ENCODE measurements around the gene TEAD4. TPM values are rescaled to one million over a fixed set of nuclear protein-coding genes. Genes with fewer than 3 reads are reported as not detected.

Gene TEAD4
- total RNA-seq, 1 experiment from 2014 or later: 43.2 TPM

- no peak for TF ChIP-seq FOSL1 (IDR thresholded peaks at IDR 0.05; ENCODE audit: low read depth)
- no peak for TF ChIP-seq JUND (IDR thresholded peaks at IDR 0.05)
- TF ChIP-seq SRF (IDR thresholded peaks at IDR 0.05; ENCODE audit: low read depth): no peak
- TF ChIP-seq YY1 (IDR thresholded peaks at IDR 0.05; ENCODE audit: extremely low read depth, insufficient replicate concordance, low read depth, low read length): no peak
- TF ChIP-seq EGR1 (IDR thresholded peaks at IDR 0.05; ENCODE audit: low read depth): no peak
- TF ChIP-seq CEBPB (IDR thresholded peaks at IDR 0.05; ENCODE audit: low read depth): no peak
- TF ChIP-seq EZH2phosphoT487 (IDR thresholded peaks at IDR 0.05; ENCODE audit: borderline replicate concordance): no peak
These were observed 84.2 kb downstream of the TEAD4 start (continued) for GRCh38 chr12:3043406-3043805.

GRCh38 chr12:3044141-3044630 lies 85.0 kb downstream of the TEAD4 start:
- RAD21 ChIA-PET (ENCODE audit: low non-redundant PET in 1 of 2, low total read pairs in 2 of 2, uncharacterized antibody in 2 of 2, unreplicated experiment in 2 of 2): no interaction called here

More at GRCh38 chr12:3044141-3044630, 85.0 kb downstream of the TEAD4 start:
- Histone ChIP-seq H3K27ac (ENCODE audit: low read depth, low read length) (no peak overlapping the region), H3K9ac (ENCODE audit: low read length) (no peak overlapping the region), H4K20me1 (ENCODE audit: insufficient read depth) (no peaks in the 10 kb centered on the region), H3K27me3 (ENCODE audit: insufficient read depth, low read length) (no peaks in the 10 kb centered on the region), H3K79me2 (ENCODE audit: insufficient read depth, low read length) (no peaks in the 10 kb centered on the region), H3K36me3 (ENCODE audit: control insufficient read depth in 1 of 2, insufficient read depth in 2 of 2, low read length in 2 of 2) (peaks cover 1 to 10% of the 10 kb centered on the region in 2 experiments; a peak in 2 of 4 replicates), H3K4me3 (replicated peaks in 1 of 2; ENCODE audit: low read depth in 1 of 2, low read length in 2 of 2) (no peak overlapping the region), H3K9me2 (ENCODE audit: insufficient read depth) (no peaks in the 10 kb centered on the region), H3K4me1 (ENCODE audit: control insufficient read depth in 1 of 2, insufficient read depth in 2 of 2, low read length in 2 of 2) (peaks cover 0 to 8% of the 10 kb centered on the region in 2 experiments; a peak in 2 of 4 replicates), H3K4me2 (ENCODE audit: low read length) (no peak overlapping the region), H2AFZ (ENCODE audit: low read depth, low read length, poor library complexity, severe bottlenecking) (no peak overlapping the region), H3K9me3 (ENCODE audit: control insufficient read depth in 1 of 2, insufficient read depth in 1 of 2, low read depth in 1 of 2, low read length in 2 of 2) (no peaks in the 10 kb centered on the region)
- BruUV-seq (replicated peaks): no TSS peak
- intact Hi-C loops (cut with micrococcal nuclease): loop anchor here (5.0 kb wide), 1 partner anchor 302 kb away; no protein-coding TSS in a partner anchor
- ChIA-PET CTCF (no interaction called here), POLR2A (no interaction called here)
- ATAC-seq: no peak
- TF ChIP-seq ELF1 (IDR thresholded peaks at IDR 0.05; ENCODE audit: borderline replicate concordance, low read depth) (no peak), CEBPB (IDR thresholded peaks at IDR 0.05; ENCODE audit: low read depth) (no peak), YY1 (IDR thresholded peaks at IDR 0.05; ENCODE audit: extremely low read depth, insufficient replicate concordance, low read depth, low read length) (no peak), SP1 (IDR thresholded peaks at IDR 0.05; ENCODE audit: low read depth) (no peak), REST (IDR thresholded peaks at IDR 0.05; ENCODE audit: low read depth) (no peak), TCF7L2 (IDR thresholded peaks at IDR 0.05; ENCODE audit: borderline replicate concordance, extremely low read depth, insufficient read depth, insufficient read length) (no peak), POLR2A (IDR thresholded peaks at IDR 0.05; ENCODE audit: borderline replicate concordance, extremely low read depth, insufficient read depth, insufficient read length) (no peak), MAX (IDR thresholded peaks at IDR 0.05) (no peak), ZBTB33 (IDR thresholded peaks at IDR 0.05; ENCODE audit: extremely low read depth, insufficient replicate concordance, low read length) (no peak), ZNF274 (IDR thresholded peaks at IDR 0.05; ENCODE audit: low read depth, low read length) (no peak), CTCF (IDR thresholded peaks at IDR 0.05 in 2 of 3, conservative IDR thresholded peaks at IDR 0.05 in 1 of 3; ENCODE audit: borderline replicate concordance in 1 of 3, insufficient read depth in 1 of 3, low read depth in 2 of 3, low read length in 2 of 3) (no peak), EZH2 (IDR thresholded peaks at IDR 0.05) (no peak), ZFX (IDR thresholded peaks at IDR 0.05) (no peak), EZH2phosphoT487 (IDR thresholded peaks at IDR 0.05; ENCODE audit: borderline replicate concordance) (no peak)
- DNase-seq (ENCODE audit: low read depth, low spot score): no peak
